NCI-H1092 (cell line): Measurements from ENCODE around the gene SCGN.

Source experiments
- DNase-seq: peaks from one replicate; lab custom pipeline; 2025; lab: John Stamatoyannopoulos, UW

Gene SCGN, protein sequence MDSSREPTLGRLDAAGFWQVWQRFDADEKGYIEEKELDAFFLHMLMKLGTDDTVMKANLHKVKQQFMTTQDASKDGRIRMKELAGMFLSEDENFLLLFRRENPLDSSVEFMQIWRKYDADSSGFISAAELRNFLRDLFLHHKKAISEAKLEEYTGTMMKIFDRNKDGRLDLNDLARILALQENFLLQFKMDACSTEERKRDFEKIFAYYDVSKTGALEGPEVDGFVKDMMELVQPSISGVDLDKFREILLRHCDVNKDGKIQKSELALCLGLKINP

DNA sequence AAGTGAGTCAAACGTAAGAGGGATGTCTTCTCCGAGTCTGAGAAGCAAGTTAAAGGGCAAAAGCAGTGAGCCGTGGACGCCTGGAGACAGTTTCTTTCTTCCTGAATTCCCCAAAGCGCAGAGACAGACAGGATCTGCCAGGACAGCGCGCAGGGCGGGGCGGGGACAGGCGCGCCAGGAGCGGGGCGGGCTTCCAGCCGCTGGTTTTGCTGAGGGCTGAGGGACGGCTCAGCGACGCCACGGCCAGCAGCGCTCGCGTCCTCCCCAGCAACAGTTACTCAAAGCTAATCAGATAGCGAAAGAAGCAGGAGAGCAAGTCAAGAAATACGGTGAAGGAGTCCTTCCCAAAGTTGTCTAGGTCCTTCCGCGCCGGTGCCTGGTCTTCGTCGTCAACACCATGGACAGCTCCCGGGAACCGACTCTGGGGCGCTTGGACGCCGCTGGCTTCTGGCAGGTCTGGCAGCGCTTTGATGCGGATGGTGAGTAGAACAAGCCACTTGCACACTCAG is at the start of gene SCGN:
SCGN (plus strand) TSS at position 209 of the 509 bp plus-strand sequence; CDS start at position 398, 189 bp downstream.
- DNase-seq: no peak

DNA sequence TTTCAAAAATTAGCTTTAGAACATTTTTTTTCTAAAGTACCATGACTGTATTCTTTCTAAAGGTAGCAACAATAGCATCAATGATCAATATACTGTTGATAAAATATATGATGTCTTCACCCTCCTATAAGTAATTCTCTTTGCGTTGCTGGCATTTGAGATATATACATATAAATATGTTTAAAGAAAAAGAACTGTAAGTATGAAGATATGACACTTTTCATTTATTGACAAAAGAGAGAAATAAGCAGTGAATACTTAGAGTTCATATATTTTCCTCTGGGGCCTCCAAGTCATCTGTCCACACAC is 49.4 kb upstream of the SCGN start:
- DNase-seq: no peak

DNA sequence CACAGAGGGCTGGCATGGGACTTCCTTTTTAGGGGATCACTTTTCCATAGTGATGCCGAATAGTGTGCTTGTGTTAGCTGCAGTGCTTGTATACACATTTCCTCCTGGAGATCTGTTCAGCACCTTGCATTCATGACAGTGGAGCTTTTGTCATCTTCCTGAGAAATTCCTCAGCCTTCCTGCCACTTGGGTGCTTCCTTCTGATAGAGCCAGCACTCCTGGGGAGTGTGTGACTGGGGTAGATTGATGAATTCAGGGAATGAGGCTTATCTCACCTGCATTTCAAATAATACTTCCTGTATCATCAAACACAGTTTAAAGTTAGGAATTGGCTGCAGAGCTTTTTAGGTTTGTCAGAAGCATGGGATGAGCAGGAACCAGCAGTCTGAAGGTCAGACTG is 48.8 kb upstream of the SCGN start:
- DNase-seq: no peak

DNA sequence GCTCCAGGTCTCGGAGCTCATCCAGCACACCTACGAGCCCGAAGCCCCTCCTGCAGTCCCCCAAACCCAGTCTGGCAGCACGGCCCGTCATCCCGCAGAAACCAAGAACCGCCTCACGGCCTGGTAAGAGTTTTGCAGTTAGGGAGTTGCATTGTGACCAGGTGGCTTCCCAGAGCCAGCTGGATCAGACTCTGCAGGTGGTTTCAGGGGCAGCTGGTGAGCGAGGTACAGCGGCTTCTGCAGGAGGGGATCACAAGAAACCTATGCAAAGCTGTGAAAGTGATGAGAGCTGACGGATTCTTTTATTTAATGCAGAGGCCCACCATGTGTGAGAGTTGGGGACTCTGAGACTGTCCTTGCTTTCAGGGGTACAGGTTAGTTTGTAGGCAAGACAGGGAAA is 45.9 kb upstream of the SCGN start:
- no peak for DNase-seq

DNA sequence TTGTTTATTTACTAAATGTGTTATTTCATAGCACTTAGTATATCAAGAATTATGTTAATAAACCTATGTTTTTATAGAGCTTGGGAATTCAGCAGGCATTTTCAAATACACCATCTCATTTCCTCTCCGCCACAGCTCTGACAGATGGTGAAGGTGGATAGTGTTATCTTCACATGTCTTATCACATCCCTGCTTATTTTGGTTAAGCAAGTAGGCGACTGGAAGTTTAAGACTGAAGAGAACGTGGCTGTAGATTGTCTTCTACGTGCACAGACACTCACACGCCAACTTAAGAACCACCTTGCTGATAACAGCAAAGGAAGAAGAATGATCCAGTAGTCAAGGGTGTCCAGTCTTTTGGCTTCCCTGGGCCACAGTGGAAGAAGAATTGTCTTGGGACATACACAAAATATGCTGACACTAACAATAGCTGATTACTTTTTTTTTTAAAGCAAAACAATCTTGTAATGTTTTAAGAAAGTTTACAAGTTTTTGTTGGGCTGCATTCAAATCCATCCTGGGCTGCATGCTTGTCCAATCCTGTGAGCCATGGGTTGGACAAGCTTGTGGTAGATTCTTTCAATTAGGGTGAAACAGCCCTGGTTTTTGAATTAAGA is 43.3 kb upstream of the SCGN start:
- DNase-seq: no peak

DNA sequence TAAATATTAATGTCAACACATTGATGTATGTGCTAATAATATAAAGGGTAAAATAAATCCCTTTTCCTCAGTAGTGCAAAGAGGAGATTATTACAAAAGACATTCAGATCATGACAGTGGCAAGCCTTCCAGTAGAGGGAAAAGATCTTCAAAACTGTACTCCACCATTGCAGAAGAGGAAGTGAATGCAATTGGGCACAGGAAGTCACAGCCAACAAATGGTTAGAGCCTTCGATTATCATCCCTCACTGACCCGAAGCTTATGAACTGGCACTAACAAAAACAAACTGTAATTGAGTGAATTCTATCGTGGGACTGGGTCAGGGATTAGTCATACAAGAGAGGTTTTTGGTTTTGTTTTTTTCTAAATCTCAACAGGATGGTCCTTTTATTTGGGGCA is 39.3 kb upstream of the SCGN start:
- no peak for DNase-seq

DNA sequence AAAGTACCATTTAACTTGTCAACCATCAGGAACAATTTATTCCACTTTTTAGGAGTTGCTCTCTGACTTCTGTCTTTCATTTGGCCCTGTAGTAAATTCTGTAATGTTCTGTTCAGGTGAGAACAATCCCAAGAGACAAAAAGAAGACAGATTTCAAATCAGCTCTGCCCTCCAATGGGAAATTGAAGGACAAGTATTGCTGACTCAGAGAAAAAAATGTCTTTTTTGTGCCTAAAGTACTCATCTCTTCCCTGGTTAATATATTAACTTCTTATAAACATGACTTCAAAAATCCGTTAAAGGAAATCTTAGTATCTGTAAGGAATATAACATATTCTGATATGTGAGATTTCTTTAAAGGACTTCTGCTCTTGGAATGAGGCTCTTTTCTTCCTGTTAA is 38.6 kb upstream of the SCGN start:
- no peak for DNase-seq

DNA sequence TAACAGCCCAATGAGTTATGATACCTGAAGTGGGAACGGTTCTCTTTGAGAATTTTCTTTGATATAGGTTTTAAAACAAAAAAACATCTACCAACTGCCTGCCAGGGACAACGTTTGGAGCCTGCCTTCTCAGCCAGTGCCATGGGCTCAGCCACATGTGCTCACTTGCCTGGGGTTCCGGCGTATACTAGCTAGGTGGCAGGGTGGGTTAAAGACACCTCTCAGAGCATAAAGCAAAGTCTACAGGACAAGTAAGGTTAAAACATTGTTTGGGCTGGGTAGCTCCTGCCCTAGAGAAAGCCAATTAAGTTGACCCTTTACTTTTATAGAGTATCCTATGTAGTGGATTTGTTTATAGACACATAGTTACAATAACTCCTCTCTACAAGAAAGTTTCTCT is 38.0 kb upstream of the SCGN start:
- DNase-seq: no peak

DNA sequence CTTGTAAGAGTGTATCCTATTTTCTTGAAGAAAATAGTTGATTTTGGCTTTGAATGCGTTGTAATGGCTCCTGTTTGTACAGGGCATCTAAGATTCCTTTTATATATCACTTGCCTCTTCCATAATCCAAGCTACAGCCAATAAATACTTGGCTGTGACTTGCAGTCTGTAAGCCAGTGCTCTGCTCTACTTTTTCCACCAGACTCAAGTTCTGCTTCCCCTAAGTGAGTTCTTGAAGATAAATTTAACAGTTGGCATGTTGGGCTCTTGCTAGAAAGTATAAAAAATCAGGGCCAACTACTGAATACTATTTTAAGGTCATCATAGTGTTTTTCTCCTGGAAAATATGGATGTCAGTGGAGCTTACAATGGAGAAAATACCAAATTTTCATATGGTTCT is 36.5 kb upstream of the SCGN start:
- no peak for DNase-seq

DNA sequence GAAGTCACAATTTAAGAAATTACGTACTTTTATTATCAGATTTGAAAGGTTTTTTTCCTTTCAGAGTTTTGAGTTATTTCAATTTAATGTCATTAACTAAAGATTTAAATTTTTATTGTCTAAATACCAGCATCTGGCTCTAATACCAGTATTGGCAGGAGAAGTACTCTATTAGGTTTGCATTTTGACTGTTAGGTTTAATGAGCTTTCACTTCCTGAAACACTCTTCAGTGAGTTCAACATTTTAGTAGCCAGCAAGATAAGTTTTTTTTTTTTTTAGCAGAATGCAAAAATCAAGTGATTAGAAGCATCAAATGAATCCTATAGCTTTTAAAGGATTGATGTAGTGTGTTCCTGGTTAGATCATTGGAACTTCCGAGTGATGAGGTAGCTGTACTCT is 34.0 kb upstream of the SCGN start:
- DNase-seq: no peak

DNA sequence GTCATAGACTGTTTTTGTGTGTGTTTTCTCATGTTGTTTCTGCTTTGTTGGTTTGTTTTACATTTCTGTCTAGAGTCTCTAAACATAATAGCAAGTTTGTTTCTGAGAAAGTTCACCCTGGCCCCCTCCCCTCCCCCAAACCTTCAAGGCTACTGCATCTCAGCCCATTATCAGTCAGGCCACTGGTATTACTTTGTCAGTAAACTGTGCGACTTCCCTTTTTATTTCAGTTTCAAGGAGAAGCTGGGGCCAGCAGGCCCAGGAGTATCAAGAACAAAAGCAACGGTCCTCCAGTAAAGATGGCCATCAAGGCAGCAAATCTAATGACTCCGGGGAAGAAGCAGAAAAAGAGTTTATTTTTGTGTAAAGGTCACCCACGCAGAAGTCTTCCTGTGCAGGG is 32.8 kb upstream of the SCGN start:
- no peak for DNase-seq

DNA sequence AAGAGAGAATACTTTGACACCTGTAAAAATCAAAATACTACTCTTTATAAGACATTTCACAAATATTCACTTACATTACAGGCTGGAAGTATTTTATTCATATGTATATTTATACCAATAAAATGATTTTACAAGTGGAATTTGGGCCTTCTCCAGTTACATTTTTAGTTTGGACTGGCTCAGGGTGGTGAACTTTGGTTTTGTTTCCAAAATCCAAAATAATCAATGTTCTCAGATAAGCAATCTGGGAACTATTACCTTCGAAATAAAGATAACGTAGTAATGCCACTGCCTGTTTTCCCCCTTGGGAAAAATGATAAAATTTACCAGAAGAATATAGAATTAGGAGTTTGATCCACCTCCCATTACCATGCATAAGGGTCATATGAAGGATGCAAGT is 31.6 kb upstream of the SCGN start:
- no peak for DNase-seq

DNA sequence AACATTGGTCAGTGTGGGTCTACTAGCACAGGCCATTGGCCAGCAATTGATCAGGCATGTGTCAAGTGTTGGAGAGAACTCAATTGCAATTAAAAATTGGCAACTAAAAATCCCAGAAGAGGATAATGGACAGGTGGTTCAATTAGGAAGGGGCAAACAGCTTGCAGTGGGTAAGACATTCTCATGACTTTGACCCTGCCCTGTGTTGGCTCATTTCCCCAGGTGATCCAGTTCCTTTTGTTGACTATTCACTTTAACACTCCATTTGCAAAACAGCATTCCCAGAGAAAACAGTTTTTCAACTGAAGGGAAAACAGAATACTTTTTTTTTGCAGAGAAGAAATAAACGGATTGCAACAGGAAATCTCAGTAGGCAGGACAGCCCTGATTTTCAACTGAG is 28.9 kb upstream of the SCGN start:
- no peak for DNase-seq

DNA sequence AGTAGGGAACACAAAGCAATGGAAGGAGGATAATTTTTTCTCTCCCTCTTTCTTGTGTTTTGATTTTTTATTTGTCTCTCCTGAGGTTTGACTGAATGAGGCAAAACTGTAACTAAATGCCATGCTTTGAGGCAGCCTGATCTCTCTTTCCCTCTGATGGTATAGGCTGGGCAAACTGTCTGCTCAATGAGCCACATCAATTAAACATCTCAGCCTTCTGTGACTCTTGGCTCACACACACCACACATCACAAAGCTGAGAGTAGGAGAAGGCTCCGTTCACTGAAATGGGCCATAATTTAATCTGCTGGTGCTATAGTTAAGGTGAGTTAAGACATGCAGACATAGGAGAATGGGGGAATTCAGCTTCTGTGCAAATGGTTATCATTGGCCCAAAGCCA is 28.1 kb upstream of the SCGN start:
- DNase-seq: no peak

DNA sequence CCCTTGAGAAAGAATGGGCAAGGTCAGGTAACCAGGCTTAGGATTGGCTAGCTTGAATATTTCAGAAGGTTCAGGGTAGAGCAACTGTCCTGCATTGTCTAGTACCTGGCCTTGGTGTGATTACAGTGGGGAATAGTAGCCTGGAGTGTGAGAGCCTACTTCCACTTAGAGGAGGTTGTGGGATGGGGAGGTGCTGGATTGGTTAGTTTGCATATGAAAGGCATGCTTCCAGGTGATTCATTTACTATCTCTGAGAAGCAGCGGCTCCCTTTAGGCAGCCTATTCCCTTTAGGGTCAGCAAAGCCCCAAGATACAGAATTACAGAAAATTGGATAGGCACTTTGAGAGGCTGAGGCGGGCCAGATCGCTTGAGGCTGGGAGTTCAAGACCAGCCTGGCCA is 25.0 kb upstream of the SCGN start:
- no peak for DNase-seq

DNA sequence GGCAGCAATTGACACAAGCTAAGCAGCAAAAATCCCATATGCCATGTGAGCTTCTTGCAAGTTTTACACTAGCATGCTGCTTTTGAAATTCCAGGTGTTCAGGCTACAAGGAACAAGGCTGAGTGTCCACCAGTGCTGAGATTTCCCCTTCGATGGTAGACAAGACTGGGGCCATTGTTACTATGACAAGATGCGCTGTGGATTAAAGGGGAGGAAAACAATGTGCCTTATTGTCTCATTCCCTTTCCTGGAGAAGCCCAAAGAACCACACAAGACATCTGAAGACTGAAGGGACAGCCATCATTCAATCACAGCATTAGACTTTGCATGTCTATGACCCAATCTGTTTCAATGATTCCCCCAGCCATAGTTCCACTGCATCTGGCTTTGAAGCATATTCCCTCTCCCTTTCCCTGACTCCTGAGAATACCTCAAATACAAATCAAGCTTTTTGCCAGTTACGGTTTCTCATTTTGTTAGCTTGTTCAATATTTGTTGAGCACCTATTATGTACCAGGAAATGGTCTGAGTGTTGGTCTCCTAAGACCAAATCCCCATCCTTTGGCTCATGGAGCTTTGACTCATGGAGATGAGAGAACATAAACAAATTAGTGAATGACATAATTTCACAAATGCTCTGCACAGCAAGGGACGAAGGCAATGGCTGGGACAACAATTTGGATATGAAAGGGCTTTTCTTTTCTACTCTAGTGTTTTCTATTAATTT is 23.4 kb upstream of the SCGN start:
- DNase-seq: peak; percentile 59

DNA sequence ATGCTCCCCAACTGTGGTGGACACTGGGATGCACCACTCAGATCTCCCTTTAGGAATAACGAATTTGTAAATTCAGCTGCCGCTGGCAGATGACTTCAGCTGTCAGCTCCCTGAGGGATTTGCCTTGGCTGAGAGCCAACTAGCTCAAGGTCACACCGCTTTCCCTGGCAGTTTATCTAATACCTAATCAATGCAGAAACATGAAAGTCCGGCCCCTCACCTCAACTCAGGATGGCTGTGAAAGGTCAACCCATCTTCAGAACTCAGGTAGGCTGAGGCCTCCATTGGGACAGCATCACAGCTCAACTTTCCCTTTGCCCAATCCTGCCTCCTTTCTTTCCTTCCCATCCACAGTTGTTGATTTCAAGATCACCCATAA is 22.8 kb upstream of the SCGN start:
- DNase-seq: peak; percentile 59

DNA sequence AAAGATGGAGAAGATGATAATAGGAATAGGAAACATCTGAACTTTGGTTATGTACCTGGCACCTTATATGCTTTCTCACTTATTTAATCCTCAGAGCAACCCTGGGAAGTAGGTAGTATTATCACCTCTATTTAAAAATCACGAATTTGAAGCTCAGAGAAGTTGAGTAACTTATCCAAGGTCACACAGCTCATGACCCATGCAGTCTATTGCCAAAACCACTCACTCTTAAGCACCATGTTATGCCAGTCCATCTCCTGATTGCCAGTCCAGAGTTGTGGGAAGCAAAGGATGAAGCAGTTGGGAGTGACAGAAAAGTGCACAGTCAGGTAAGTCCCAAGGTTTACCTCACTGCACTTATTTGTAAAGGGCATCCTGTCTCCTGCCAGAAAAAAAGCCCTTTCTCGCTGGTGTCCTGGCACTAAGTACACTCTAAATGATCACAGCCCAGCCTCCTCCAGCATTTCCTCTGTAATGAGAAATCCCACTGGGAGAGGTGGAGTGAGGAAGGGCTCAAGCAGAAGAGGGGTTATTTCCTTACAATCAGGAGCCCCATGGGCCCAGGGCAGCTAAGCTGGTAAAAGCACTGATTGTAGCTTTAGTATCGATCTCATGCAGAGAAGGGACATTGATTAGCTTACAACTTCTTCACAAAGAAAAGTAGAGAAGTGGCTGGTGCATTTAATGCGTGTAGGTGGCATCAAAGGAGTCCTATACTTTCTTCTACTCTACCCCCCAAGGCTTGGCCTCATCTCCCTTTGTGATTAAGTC is 21.3 kb upstream of the SCGN start:
- DNase-seq: no peak

DNA sequence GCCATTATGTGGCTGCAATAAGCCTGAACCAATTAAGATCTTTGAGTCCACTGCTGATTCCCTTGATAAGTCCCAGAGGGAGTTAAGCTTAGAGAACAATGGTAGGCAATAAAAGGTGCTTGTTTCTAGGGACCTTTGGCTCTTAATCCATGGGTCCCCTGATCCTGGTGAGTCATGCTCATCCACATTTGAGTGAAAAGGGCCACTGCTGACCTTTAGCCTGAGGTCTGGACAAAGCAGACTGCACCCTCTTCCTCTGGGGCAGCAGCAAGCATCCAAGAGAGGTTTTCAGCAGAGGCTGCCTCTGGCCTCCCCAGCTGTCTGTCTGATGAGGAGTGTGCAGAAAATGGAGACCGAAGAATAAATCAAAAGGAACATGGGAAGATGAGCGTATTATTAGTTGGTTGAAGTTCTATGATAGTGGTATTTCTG is 16.1 kb upstream of the SCGN start:
- no peak for DNase-seq

DNA sequence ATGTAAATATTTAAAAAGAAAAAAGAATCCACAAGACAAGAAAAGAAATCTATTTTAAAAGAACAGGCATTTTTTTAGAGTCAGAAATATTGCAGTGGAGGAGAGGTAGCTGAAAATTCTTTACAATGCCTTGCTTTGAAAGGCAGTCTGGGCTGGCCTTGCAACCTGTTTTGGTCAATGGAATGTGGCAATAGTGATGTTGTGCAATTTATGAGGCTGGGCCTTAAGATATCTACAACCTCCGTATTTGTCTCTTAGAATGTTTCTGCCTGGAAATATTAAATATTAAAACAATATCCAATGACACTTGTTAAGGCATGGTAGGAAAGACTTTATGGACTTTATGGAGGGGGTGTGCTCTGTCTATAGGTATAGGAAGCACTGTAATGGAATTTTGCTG is 14.8 kb upstream of the SCGN start:
- DNase-seq: no peak

DNA sequence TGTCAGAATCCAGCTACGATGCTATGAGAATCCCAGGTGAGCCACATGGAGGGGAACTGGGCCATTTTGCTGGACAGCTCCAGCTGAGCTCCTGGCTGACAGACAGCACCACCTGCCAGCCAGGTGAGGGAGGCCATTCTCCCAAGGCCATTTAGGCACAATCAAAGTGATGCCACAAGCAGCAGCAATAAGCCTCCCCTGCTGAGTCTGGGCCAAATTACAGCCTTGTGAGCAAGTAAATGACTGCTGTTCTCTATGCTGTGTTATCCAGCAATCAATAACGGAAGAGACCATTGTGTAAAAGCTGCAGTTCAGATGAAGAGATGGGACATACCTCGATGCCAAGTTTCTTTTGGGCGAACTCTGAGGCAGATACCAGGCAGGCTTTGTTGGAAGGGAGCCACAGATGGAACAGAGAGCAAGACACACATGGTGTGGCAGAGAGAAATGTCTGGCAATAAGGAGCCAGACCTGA is 14.0 kb upstream of the SCGN start:
- DNase-seq: peak; percentile 64

DNA sequence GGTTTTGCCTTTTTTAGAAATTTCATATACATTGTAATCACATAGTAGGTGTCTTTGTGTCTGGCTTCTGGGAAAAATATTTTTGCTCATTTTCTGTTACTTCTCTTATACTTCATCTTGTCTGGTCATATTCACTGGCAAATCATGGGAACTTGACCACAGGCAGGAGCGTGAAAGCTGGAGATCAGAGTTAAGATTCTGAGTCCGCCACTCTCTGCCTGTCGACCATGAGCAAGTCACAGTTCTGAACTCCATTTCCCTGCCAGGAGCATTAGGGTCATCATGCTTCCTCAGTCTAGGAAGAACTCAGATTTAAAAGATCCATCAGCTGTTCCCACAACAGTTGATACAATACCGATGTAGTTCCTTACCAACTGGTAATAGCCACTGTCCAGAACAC is 12.4 kb upstream of the SCGN start:
- no peak for DNase-seq

DNA sequence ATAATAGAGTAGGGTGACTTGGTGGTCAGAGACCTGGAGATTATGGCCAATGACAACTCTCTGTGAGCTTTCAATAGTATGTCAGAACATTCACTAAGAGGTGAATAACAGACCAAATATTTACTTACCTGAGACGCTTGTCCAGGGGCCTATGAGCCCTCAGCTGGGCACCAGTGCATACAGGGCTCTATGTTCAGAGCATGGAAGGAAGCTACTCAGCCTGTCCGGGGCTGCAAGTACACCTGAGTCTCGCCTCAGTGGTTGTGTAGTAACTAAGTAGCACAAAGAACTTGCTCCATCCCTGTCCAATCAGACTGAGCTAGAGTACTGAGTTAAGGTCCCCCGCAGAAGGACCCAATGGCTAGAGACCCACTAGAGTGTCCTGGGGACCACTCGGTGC is 11.6 kb upstream of the SCGN start:
- no peak for DNase-seq
